OCI-LY7 (cell line): ENCODE data around the gene NINJ1. TPM values are rescaled to one million over a fixed set of nuclear protein-coding genes. Genes with fewer than 3 reads are reported as not detected.

Source experiments
- BruUV-seq: library from RNA; stranded (reverse); fragments of 400-500 nt; replicated peaks from 2 replicates; lab custom pipeline; 2021; lab: Mats Ljungman, UMichigan
- CTCF ChIA-PET: fragments of 300-600 bp; sonication (Branson Sonifier 250); formaldehyde crosslinking; loops from one replicate; lab custom pipeline; 2022; ENCODE audit warnings: antibody characterized with exemption; ENCODE audit not compliant: unreplicated experiment; lab: Charles Lee
- POLR2A ChIA-PET: fragments of 300-600 bp; sonication (Branson Sonifier 250); formaldehyde crosslinking; loops from one replicate; lab custom pipeline; 2022; ENCODE audit warnings: antibody characterized with exemption; lab: Charles Lee
- DNase-seq: peaks from one replicate; pipeline ENCODE4 v3.0.0-alpha.2; 2015; ENCODE audit warnings: low spot score
- H2AFZ ChIP-seq: fragments of 200-600 bp; sonication (generic), shearing (Covaris generic); 2 replicates; pipeline ENCODE4 v1.6.1; 2014; ENCODE audit warnings: mild to moderate bottlenecking, antibody characterized with exemption, low read length, moderate library complexity
- H3K27ac ChIP-seq: fragments of 200-600 bp; sonication (generic); 2 replicates; pipeline ENCODE4 v1.5.1; 2014; ENCODE audit warnings: mixed run types, low read depth, mild to moderate bottlenecking, moderate library complexity, low read length, inconsistent platforms; ENCODE audit not compliant: poor library complexity, severe bottlenecking
- H3K36me3 ChIP-seq: fragments of 200-600 bp; sonication (generic); 2 replicates; pipeline ENCODE4 v1.6.1; 2014; ENCODE audit warnings: mild to moderate bottlenecking, antibody characterized with exemption, low read length, moderate library complexity, mixed read lengths; ENCODE audit not compliant: insufficient read depth
- H3K4me1 ChIP-seq: fragments of 200-600 bp; sonication (generic); 2 replicates; pipeline ENCODE4 v1.5.1; 2014; ENCODE audit warnings: mild to moderate bottlenecking, low read length; ENCODE audit not compliant: insufficient read depth, poor library complexity, severe bottlenecking
- H3K4me2 ChIP-seq: fragments of 200-600 bp; sonication (generic); 2 replicates; pipeline ENCODE4 v1.6.1; 2014; ENCODE audit warnings: mild to moderate bottlenecking, low read length
- H3K4me3 ChIP-seq: fragments of 200-600 bp; sonication (generic); 2 replicates; pipeline ENCODE4 v1.5.1; 2014; ENCODE audit warnings: mild to moderate bottlenecking, low read depth, low read length; ENCODE audit not compliant: poor library complexity, severe bottlenecking
- H3K79me2 ChIP-seq: fragments of 200-600 bp; sonication (generic); 2 replicates; pipeline ENCODE4 v1.6.1; 2016; ENCODE audit warnings: low read depth, mild to moderate bottlenecking, low read length, moderate library complexity, mixed read lengths; ENCODE audit not compliant: insufficient read depth
- H3K9me2 ChIP-seq: fragments of 200-600 bp; sonication (generic); 2 replicates; pipeline ENCODE4 v1.6.1; 2016; ENCODE audit warnings: mild to moderate bottlenecking, low read length, mixed read lengths; ENCODE audit not compliant: insufficient read depth
- H3K9me3 ChIP-seq: fragments of 200-600 bp; sonication (generic); 2 replicates; pipeline ENCODE4 v1.6.1; 2014; ENCODE audit warnings: mild to moderate bottlenecking, mixed run types, low read length, mixed read lengths
- H4K20me1 ChIP-seq: fragments of 200-600 bp; sonication (generic); 2 replicates; pipeline ENCODE4 v1.6.1; 2014; ENCODE audit warnings: mild to moderate bottlenecking, antibody characterized with exemption, low read length, moderate library complexity, mixed read lengths; ENCODE audit not compliant: insufficient read depth
- CTCF ChIP-seq: fragments of 200-600 bp; sonication (generic); conservative IDR thresholded peaks from 2 replicates; pipeline ENCODE4 v1.5.1; 2014; ENCODE audit warnings: mild to moderate bottlenecking, antibody characterized with exemption, low read length, moderate library complexity, mixed read lengths
- EZH2phosphoT487 ChIP-seq: fragments of 200-600 bp; sonication (generic); IDR thresholded peaks from 2 replicates; pipeline ENCODE4 v1.6.1; 2018; ENCODE audit warnings: low read depth, borderline replicate concordance, mild to moderate bottlenecking, mixed run types, antibody characterized with exemption, low read length, moderate library complexity, mixed read lengths
- intact Hi-C: fragments of 100-400 bp; cut with micrococcal nuclease; formaldehyde crosslinking; loops from one replicate; pipeline ENCODE4 v1.10.0; 2022; ENCODE audit not compliant: unreplicated experiment
- total RNA-seq, 2 experiments: library from RNA; depleted of rRNA in 1 of 2; stranded (reverse); fragments of >200 nt in 1 of 2; shearing (Covaris generic) in 1 of 2; gene quantifications; 2 replicates each; pipeline ENCODE4 v1.2.3, GENCODE V29; 2014 to 2022

The NINJ1 gene
- total RNA-seq, 2 experiments from 2014 or later = 13.3 to 18.3 TPM

- no peaks in the 10 kb centered on the region for H3K79me2 ChIP-seq
- TF ChIP-seq CTCF (no peak), EZH2phosphoT487 (no peak)
- DNase-seq = no peak
- CTCF ChIA-PET = interaction anchor here (1.0 kb wide), 1 partner anchor 29 kb away, joined by 3 read pairs; no protein-coding TSS in a partner anchor
- no peaks in the 10 kb centered on the region for H3K9me3 ChIP-seq
- H3K9me2 ChIP-seq = no peaks in the 10 kb centered on the region
- H3K27ac ChIP-seq = no peak overlapping the region
- no peak overlapping the region for H3K4me2 ChIP-seq
- no TSS peak for BruUV-seq
- no peak overlapping the region for H2AFZ ChIP-seq
- intact Hi-C loops = no loop called here
- no peaks in the 10 kb centered on the region for H3K36me3 ChIP-seq
- POLR2A ChIA-PET = no interaction called here
- no peaks in the 10 kb centered on the region for H4K20me1 ChIP-seq
- no peak overlapping the region for H3K4me3 ChIP-seq
- H3K4me1 ChIP-seq = peaks cover 13% of the 10 kb centered on the region
Observed at GRCh38 chr9:93182572-93182971, 48.5 kb upstream of the NINJ1 start.

- H4K20me1 ChIP-seq = no peaks in the 10 kb centered on the region
- H3K79me2 ChIP-seq = no peaks in the 10 kb centered on the region
- H3K4me2 ChIP-seq = no peak overlapping the region
- intact Hi-C loops = no loop called here
- no TSS peak for BruUV-seq
- POLR2A ChIA-PET = interaction anchor here (0.7 kb wide), 1 partner anchor 176 kb away, joined by 3 read pairs; no protein-coding TSS in a partner anchor
- H3K9me3 ChIP-seq = no peaks in the 10 kb centered on the region
- no peak overlapping the region for H2AFZ ChIP-seq
- no peaks in the 10 kb centered on the region for H3K36me3 ChIP-seq
- no peak for DNase-seq
- H3K27ac ChIP-seq = no peak overlapping the region
- TF ChIP-seq EZH2phosphoT487 = no peak
- no peak for TF ChIP-seq CTCF
- H3K4me3 ChIP-seq = no peak overlapping the region
- peaks cover 9% of the 10 kb centered on the region for H3K4me1 ChIP-seq
- no peaks in the 10 kb centered on the region for H3K9me2 ChIP-seq
- CTCF ChIA-PET = interaction anchor here (1.0 kb wide), 1 partner anchor 28 kb away, joined by 3 read pairs; no protein-coding TSS in a partner anchor
Observed at GRCh38 chr9:93181672-93182435, 47.8 kb upstream of the NINJ1 start.

GRCh38 chr9:93180938-93181337 is 46.9 kb upstream of the NINJ1 start:
- Histone ChIP-seq H3K27ac (no peak overlapping the region), H3K9me2 (no peaks in the 10 kb centered on the region), H4K20me1 (no peaks in the 10 kb centered on the region), H3K4me3 (no peak overlapping the region), H3K36me3 (no peaks in the 10 kb centered on the region), H3K79me2 (no peaks in the 10 kb centered on the region), H3K9me3 (no peaks in the 10 kb centered on the region), H2AFZ (no peak overlapping the region), H3K4me2 (no peak overlapping the region), H3K4me1 (peaks cover 9% of the 10 kb centered on the region)
- ChIA-PET POLR2A (no interaction called here), CTCF (no interaction called here)
- no TSS peak for BruUV-seq
- TF ChIP-seq EZH2phosphoT487 = no peak
- TF ChIP-seq CTCF = no peak
- intact Hi-C loops = no loop called here
- DNase-seq = no peak
